Head of caudate nucleus (tissue), 42 donors: ENCODE measurements around the gene SLC16A11.
A peak's percentile ranks its signal among the peaks of the same experiment; 100 is the strongest.
"Not testable (repeated sequence)": the region's sequence is repeated elsewhere in the genome, so short reads cannot be mapped to it uniquely, and the experiment has no call there.

Source experiments
- DNase-seq, 42 donors: peaks; one replicate each; pipeline versions ENCODE4 v3.0.0 to v3.0.0-alpha.2; 2020 to 2021; ENCODE audit warnings: mixed read lengths in 7 of 42
- intact Hi-C: fragments of 100-400 bp; cut with DNase I; formaldehyde crosslinking; loops from one replicate; pipeline ENCODE4 v1.15.0; 2022

Gene SLC16A11

GRCh38 chr17:7043497-7044198 is at the start of gene SLC16A11:
Gene SLC16A11, minus strand, starts transcription at chr17:7044092. Its CDS starts 579 bp downstream, at chr17:7043513.
- intact Hi-C loops = no loop called here
- peak in 17 of 42 donors; percentile 25 to 62 (median 39) for DNase-seq

- DNase-seq, intact Hi-C loops: not testable (repeated sequence)
Measured at GRCh38 chr17:7091311-7092005, 47.6 kb upstream of the SLC16A11 start.

- DNase-seq = not testable (repeated sequence)
Measured at GRCh38 chr17:7089570-7089969, 45.7 kb upstream of the SLC16A11 start.

GRCh38 chr17:7088442-7088841 is 44.5 kb upstream of the SLC16A11 start:
- DNase-seq, intact Hi-C loops: not testable (repeated sequence)

More at GRCh38 chr17:7089570-7089969, 45.7 kb upstream of the SLC16A11 start:
- intact Hi-C loops = not testable (repeated sequence)

- DNase-seq = no peak
- intact Hi-C loops = no loop called here
Measured at GRCh38 chr17:7084088-7084487, 40.2 kb upstream of the SLC16A11 start.

- intact Hi-C loops = no loop called here
- no peak for DNase-seq
Measured at GRCh38 chr17:7083592-7083991, 39.7 kb upstream of the SLC16A11 start.

- DNase-seq = no peak
- intact Hi-C loops = no loop called here
Measured at GRCh38 chr17:7081341-7082062, 37.6 kb upstream of the SLC16A11 start.

- intact Hi-C loops = no loop called here
- DNase-seq = peak in 2 of 42 donors; percentile 18 to 43
Measured at GRCh38 chr17:7080456-7081041, 36.7 kb upstream of the SLC16A11 start.

- intact Hi-C loops = no loop called here
- no peak for DNase-seq
Measured at GRCh38 chr17:7079581-7080455, 35.9 kb upstream of the SLC16A11 start, which contains the start of gene CLEC10A. Gene CLEC10A, minus strand, starts transcription at chr17:7080251. Its CDS starts 1,439 bp downstream, at chr17:7078812.

- DNase-seq = no peak
- intact Hi-C loops = no loop called here
Measured at GRCh38 chr17:7078711-7079110, 34.8 kb upstream of the SLC16A11 start.

- intact Hi-C loops = no loop called here
- no peak for DNase-seq
Measured at GRCh38 chr17:7077911-7078546, 34.1 kb upstream of the SLC16A11 start.

- peak in 1 of 42 donors; percentile 12 for DNase-seq
- intact Hi-C loops = no loop called here
Measured at GRCh38 chr17:7074931-7075330, 31.0 kb upstream of the SLC16A11 start.

- no peak for DNase-seq
Measured at GRCh38 chr17:7072406-7072805, 28.5 kb upstream of the SLC16A11 start.

GRCh38 chr17:7070712-7071111 is 26.8 kb upstream of the SLC16A11 start:
- intact Hi-C loops = no loop called here
- no peak for DNase-seq

More at GRCh38 chr17:7072406-7072805, 28.5 kb upstream of the SLC16A11 start:
- intact Hi-C loops = no loop called here

- intact Hi-C loops = no loop called here
- DNase-seq = no peak
Measured at GRCh38 chr17:7068268-7068667, 24.4 kb upstream of the SLC16A11 start.

GRCh38 chr17:7067198-7067597 is 23.3 kb upstream of the SLC16A11 start:
- DNase-seq = no peak
- intact Hi-C loops = no loop called here

- intact Hi-C loops = no loop called here
- peak in 1 of 42 donors; percentile 21 for DNase-seq
Measured at GRCh38 chr17:7064261-7064660, 20.4 kb upstream of the SLC16A11 start.
